K562 (cell line): ENCODE data around the gene C20orf141. TPM values are rescaled to one million over a fixed set of nuclear protein-coding genes. Genes with fewer than 3 reads are reported as not detected.

ENCODE experiments used
- ATAC-seq: fragments of 200-7000 bp; cut with Tn5 transposase; 3 replicates; pipeline ENCODE4 v1.9.1; 2020; ENCODE audit warnings: moderate library complexity
- BruUV-seq: library from RNA; stranded (reverse); fragments of 400-500 nt; replicated peaks from 2 replicates; lab custom pipeline; 2021; lab: Mats Ljungman, UMichigan
- CTCF ChIA-PET: fragments of 300-600 bp; formaldehyde crosslinking; extraction: SDS; loops from one replicate; lab custom pipeline; 2021; ENCODE audit warnings: low intra/inter-chr PET ratio; lab: Yijun Ruan, JAX
- POLR2A ChIA-PET: fragments of 300-600, 350-650 bp; sonication (Branson Sonifier 250); formaldehyde crosslinking; extraction: SDS; loops from one replicate; lab custom pipeline; 2021; ENCODE audit warnings: antibody characterized with exemption, inconsistent platforms; lab: Yijun Ruan, JAX
- DNase-seq, 4 experiments: peaks; one replicate each; pipeline versions ENCODE4 v3.0.0 to v3.0.0-alpha.2; 2011 to 2018; ENCODE audit warnings: low spot score in 3 of 4, mixed read lengths in 3 of 4; ENCODE audit errors: extremely low read depth in 1 of 4
- FAIRE-seq: peaks from 2 replicates; lab custom pipeline; 2011; peaks lifted over from hg19 to GRCh38; lab: Jason Lieb, UNC
- H2AFZ ChIP-seq: 2 replicates; pipeline ENCODE4 v1.6.0; 2011; ENCODE audit warnings: low read depth, low read length, control low read depth, inconsistent platforms
- H3K27ac ChIP-seq: fragments of 200-600 bp; 3 replicates; pipeline ENCODE4 v1.8.0; 2011; ENCODE audit warnings: low read depth, mild to moderate bottlenecking, control low read depth, inconsistent platforms, low read length, moderate library complexity, mixed read lengths; ENCODE audit errors: extremely low read depth
- H3K27me3 ChIP-seq, 2 experiments: fragments of 300-600 bp in 1 of 2; 2 replicates in 1 of 2; 3 replicates in 1 of 2; pipeline versions ENCODE4 v1.6.0 to v1.8.0; 2011; ENCODE audit warnings: inconsistent platforms in 2 of 2, low read length in 2 of 2, mild to moderate bottlenecking in 1 of 2, mixed read lengths in 1 of 2, moderate library complexity in 1 of 2; ENCODE audit not compliant: control insufficient read depth in 2 of 2, insufficient read depth in 2 of 2
- H3K36me3 ChIP-seq: fragments of 300-600 bp; 3 replicates; pipeline ENCODE4 v1.8.0; 2011; ENCODE audit warnings: mild to moderate bottlenecking, low read length, inconsistent platforms; ENCODE audit not compliant: control insufficient read depth, insufficient read depth
- H3K4me1 ChIP-seq, 2 experiments: fragments of 200-600 bp in 1 of 2; replicated peaks in 1 of 2; 2 replicates in 1 of 2; 3 replicates in 1 of 2; pipeline versions ENCODE4 v1.5.1 to v1.8.0; 2011; ENCODE audit warnings: inconsistent platforms in 2 of 2, low read length in 2 of 2, mild to moderate bottlenecking in 1 of 2, mixed read lengths in 1 of 2, moderate library complexity in 1 of 2; ENCODE audit not compliant: control insufficient read depth in 2 of 2, insufficient read depth in 2 of 2
- H3K4me2 ChIP-seq: 2 replicates; pipeline ENCODE4 v1.6.1; 2011; ENCODE audit warnings: low read length, control low read depth, inconsistent platforms, mixed read lengths; ENCODE audit not compliant: insufficient read depth
- H3K4me3 ChIP-seq: fragments of 200-600 bp; sonication (generic), shearing (Covaris generic); 2 replicates; pipeline ENCODE4 v1.5.1; 2016; ENCODE audit warnings: control low read depth, inconsistent platforms
- H3K79me2 ChIP-seq: fragments of 200-600 bp; 3 replicates; pipeline ENCODE4 v1.8.0; 2011; ENCODE audit warnings: low read length, inconsistent platforms; ENCODE audit not compliant: control insufficient read depth, insufficient read depth
- H3K9ac ChIP-seq, 2 experiments: 2 replicates each; pipeline versions ENCODE4 v1.6.0 to v1.6.1; 2011; ENCODE audit warnings: low read depth in 2 of 2, low read length in 2 of 2, control low read depth in 1 of 2, inconsistent platforms in 1 of 2, mild to moderate bottlenecking in 1 of 2, mixed read lengths in 1 of 2; ENCODE audit not compliant: insufficient read depth in 1 of 2
- H3K9me1 ChIP-seq: one replicate; pipeline ENCODE4 v1.6.0; 2011; ENCODE audit warnings: inconsistent platforms, mild to moderate bottlenecking, low read length, moderate library complexity; ENCODE audit not compliant: control insufficient read depth, insufficient read depth
- H3K9me3 ChIP-seq: replicated peaks from 2 replicates; pipeline ENCODE4 v1.5.1; 2011; ENCODE audit warnings: low read depth, low read length, inconsistent platforms; ENCODE audit not compliant: control insufficient read depth, insufficient read depth
- H4K20me1 ChIP-seq: replicated peaks from 2 replicates; pipeline ENCODE4 v1.6.1; 2011; ENCODE audit warnings: low read length, inconsistent platforms, mixed read lengths; ENCODE audit not compliant: control insufficient read depth, insufficient read depth
- ARID1B ChIP-seq: fragments of 450-650 bp; IDR thresholded peaks from 2 replicates; pipeline ENCODE4 v1.6.1; 2016; ENCODE audit warnings: antibody characterized with exemption, mild to moderate bottlenecking, inconsistent platforms
- C11orf30 ChIP-seq: fragments of 450-650 bp; IDR thresholded peaks from 2 replicates; pipeline ENCODE4 v1.6.1; 2016; ENCODE audit warnings: low read depth, mild to moderate bottlenecking
- CBFA2T3 ChIP-seq: fragments of 450-650 bp; IDR thresholded peaks from 2 replicates; pipeline ENCODE4 v1.6.1; 2017
- DPF2 ChIP-seq: fragments of 450-650 bp; IDR thresholded peaks from 2 replicates; pipeline ENCODE4 v1.6.1; 2016
- GATA2 ChIP-seq: sonication (generic); formaldehyde crosslinking; IDR thresholded peaks from 2 replicates; pipeline ENCODE4 v1.4.0; 2020; ENCODE audit warnings: mild to moderate bottlenecking, missing genetic modification reagents
- MAFG ChIP-seq: fragments of 450-650 bp; conservative IDR thresholded peaks from 2 replicates; pipeline ENCODE4 v1.6.1; 2016; ENCODE audit warnings: missing genetic modification characterization, missing compliant biosample characterization
- PHF8 ChIP-seq: fragments of 200-600 bp; sonication (generic); IDR thresholded peaks from 2 replicates; pipeline ENCODE4 v1.6.1; 2012; ENCODE audit warnings: mixed run types, mild to moderate bottlenecking, inconsistent platforms, low read length, moderate library complexity, borderline replicate concordance
- TCF3 ChIP-seq: sonication (generic); formaldehyde crosslinking; IDR thresholded peaks from 2 replicates; pipeline ENCODE4 v1.4.0; 2020; ENCODE audit warnings: mild to moderate bottlenecking, missing genetic modification reagents
- TEAD1 ChIP-seq, 2 experiments: fragments of 450-650 bp in 1 of 2; sonication (generic) in 1 of 2; formaldehyde crosslinking; IDR thresholded peaks; 2 replicates each; pipeline versions ENCODE4 v1.4.0 to v1.8.0; 2020 to 2022; ENCODE audit warnings: mild to moderate bottlenecking in 2 of 2, missing genetic modification reagents in 1 of 2
- TRIM28 ChIP-seq: fragments of 450-650 bp; IDR thresholded peaks from 2 replicates; pipeline ENCODE4 v1.6.1; 2017
- ZNF124 ChIP-seq: sonication (generic); formaldehyde crosslinking; IDR thresholded peaks from 2 replicates; pipeline ENCODE4 v1.8.1; 2022; ENCODE audit warnings: missing genetic modification reagents
- ZNF316 ChIP-seq: fragments of 450-650 bp; IDR thresholded peaks from 2 replicates; pipeline ENCODE4 v1.6.1; 2016
- WGBS: fragments of 100-300 bp; shearing (Covaris generic); methylation state at CpG from one replicate; pipeline ENCODE4 v1.1.6; 2016; ENCODE audit warnings: low coverage, mixed read lengths; ENCODE audit not compliant: insufficient coverage; ENCODE audit errors: missing lambda C conversion rate; 5-methylcytosine and 5-hydroxymethylcytosine counted together
- in situ Hi-C: fragments of 300-500 bp; cut with MboI; formaldehyde crosslinking; loops from 4 replicates; pipeline ENCODE4 v1.15.0; 2018; ENCODE audit warnings: inconsistent platforms, mixed read lengths
- intact Hi-C: fragments of 100-400 bp; cut with micrococcal nuclease; formaldehyde crosslinking; loops from 2 replicates; pipeline ENCODE4 v1.14.2; 2022
- polyA plus RNA-seq, 8 experiments: library from polyadenylated mRNA; depleted of rRNA in 4 of 8; stranded (reverse) in 5 of 8; unstranded in 3 of 8; fragments of >200 nt; fragmentation: Nextera tagmentation in 2 of 8; fragmentation: Illumina TruSeq in 1 of 8; extraction: Ambion mirVana in 2 of 8; extraction: Trizol in 1 of 8; gene quantifications; 2 replicates each; pipeline versions ENCODE4 v1.2.1 to v1.2.3, GENCODE V29; 2011 to 2014; ENCODE audit warnings: inconsistent platforms in 1 of 8, missing spikeins in 1 of 8
- total RNA-seq, 7 experiments: library from RNA; depleted of rRNA in 6 of 7; stranded (reverse); fragments of >200 nt in 6 of 7; fragmentation: Illumina TruSeq in 2 of 7; extraction: Trizol in 2 of 7; gene quantifications; 2 replicates each; pipeline versions ENCODE4 v1.2.1 to v1.2.3, GENCODE V29; 2011 to 2021; ENCODE audit warnings: low replicate concordance in 1 of 7
- TF ChIP-seq, protein P1 (sequence below): fragments of 450-650 bp; IDR thresholded peaks from 2 replicates; pipeline ENCODE4 v1.6.1; 2018; ENCODE audit not compliant: partially characterized antibody
- TF ChIP-seq, protein P2 (sequence below), 2 experiments: IDR thresholded peaks; 2 replicates each; pipeline ENCODE4 v1.6.1; 2012; ENCODE audit warnings: improper control_type of control experiment in 2 of 2, low read depth in 2 of 2, low read length in 2 of 2, borderline replicate concordance in 1 of 2
- TF ChIP-seq, protein P3 (sequence below): fragments of 450-650 bp; IDR thresholded peaks from 2 replicates; pipeline ENCODE4 v1.6.1; 2017; ENCODE audit warnings: mild to moderate bottlenecking, moderate library complexity

The C20orf141 gene
- total and polyA plus RNA-seq, 9 of the 15 experiments (the other 6 are each of a cell fraction or from before 2014, with no cell fraction given), result not detected

DNA sequence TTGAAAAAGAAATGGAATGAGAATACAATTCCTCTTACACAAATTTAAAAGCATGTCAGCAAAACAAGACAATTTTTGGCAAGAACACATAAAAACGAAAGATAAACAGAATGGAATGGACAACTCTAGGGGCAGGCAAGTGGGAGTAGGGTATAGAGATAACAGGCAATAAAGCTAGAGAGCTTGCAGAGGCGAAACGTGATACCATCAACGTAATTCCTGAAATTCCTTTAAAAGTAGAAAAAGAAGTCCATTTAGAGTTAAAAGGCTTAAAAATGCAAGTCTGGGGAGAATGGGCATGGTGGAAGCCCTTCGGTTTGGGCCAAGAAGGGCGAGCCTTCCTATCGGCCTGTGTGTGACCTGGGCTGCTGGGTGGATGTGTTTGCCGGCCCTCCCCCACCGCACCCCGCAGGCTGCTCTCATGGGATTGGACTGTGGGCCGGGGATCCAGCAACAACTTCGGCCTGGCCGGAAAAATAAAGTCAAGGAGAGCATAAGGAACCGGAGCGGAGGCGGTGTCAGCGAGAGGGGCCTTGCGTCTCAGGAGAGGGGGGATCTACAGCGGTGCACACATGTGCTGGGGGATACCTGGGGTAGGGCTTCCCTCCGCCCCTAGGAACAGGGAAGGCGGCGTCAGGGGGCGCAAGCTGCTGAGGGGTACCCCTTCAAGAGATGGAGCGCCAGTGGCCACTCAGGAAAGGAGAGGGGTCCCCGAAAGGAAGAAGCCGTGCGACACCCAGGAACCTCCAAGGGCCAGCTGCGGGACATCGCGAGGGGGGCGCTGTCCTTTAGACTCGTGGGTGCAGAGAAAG is 5.5 kb downstream of the C20orf141 start:
- peak overlapping the region; percentile 21; the same call in 1 of the 2 replicates for H3K4me2 ChIP-seq
- no peaks in the 10 kb centered on the region for H3K79me2 ChIP-seq
- TF ChIP-seq MAFG (peak; percentile 68), ZNF124 (CRISPR knock-in tag) (no peak), DPF2 (0 out of 2 replicates have a peak, but pooled peaks have one; percentile 28), C11orf30 (peak; percentile 82), ARID1B (peak; percentile 37), TEAD1 (CRISPR knock-in tag; IDR thresholded peaks at IDR 0.05) (no peak), ZNF316 (peak; percentile 92), CBFA2T3 (peak; percentile 37; the same call in 1 of the 2 replicates), TCF3 (CRISPR knock-in tag) (0 out of 2 replicates have a peak, but pooled peaks have one; percentile 9), PHF8 (peak; percentile 10; the same call in 1 of the 2 replicates), TRIM28 (no peak), GATA2 (CRISPR knock-in tag) (no peak)
- TF ChIP-seq, protein P1, sequence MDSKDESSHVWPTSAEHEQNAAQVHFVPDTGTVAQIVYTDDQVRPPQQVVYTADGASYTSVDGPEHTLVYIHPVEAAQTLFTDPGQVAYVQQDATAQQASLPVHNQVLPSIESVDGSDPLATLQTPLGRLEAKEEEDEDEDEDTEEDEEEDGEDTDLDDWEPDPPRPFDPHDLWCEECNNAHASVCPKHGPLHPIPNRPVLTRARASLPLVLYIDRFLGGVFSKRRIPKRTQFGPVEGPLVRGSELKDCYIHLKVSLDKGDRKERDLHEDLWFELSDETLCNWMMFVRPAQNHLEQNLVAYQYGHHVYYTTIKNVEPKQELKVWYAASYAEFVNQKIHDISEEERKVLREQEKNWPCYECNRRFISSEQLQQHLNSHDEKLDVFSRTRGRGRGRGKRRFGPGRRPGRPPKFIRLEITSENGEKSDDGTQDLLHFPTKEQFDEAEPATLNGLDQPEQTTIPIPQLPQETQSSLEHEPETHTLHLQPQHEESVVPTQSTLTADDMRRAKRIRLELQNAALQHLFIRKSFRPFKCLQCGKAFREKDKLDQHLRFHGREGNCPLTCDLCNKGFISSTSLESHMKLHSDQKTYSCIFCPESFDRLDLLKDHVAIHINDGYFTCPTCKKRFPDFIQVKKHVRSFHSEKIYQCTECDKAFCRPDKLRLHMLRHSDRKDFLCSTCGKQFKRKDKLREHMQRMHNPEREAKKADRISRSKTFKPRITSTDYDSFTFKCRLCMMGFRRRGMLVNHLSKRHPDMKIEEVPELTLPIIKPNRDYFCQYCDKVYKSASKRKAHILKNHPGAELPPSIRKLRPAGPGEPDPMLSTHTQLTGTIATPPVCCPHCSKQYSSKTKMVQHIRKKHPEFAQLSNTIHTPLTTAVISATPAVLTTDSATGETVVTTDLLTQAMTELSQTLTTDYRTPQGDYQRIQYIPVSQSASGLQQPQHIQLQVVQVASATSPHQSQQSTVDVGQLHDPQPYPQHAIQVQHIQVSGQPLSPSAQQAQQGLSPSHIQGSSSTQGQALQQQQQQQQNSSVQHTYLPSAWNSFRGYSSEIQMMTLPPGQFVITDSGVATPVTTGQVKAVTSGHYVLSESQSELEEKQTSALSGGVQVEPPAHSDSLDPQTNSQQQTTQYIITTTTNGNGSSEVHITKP, result peak; percentile 75
- TF ChIP-seq, protein P2, sequence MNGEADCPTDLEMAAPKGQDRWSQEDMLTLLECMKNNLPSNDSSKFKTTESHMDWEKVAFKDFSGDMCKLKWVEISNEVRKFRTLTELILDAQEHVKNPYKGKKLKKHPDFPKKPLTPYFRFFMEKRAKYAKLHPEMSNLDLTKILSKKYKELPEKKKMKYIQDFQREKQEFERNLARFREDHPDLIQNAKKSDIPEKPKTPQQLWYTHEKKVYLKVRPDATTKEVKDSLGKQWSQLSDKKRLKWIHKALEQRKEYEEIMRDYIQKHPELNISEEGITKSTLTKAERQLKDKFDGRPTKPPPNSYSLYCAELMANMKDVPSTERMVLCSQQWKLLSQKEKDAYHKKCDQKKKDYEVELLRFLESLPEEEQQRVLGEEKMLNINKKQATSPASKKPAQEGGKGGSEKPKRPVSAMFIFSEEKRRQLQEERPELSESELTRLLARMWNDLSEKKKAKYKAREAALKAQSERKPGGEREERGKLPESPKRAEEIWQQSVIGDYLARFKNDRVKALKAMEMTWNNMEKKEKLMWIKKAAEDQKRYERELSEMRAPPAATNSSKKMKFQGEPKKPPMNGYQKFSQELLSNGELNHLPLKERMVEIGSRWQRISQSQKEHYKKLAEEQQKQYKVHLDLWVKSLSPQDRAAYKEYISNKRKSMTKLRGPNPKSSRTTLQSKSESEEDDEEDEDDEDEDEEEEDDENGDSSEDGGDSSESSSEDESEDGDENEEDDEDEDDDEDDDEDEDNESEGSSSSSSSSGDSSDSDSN (IDR thresholded peaks at IDR 0.05; ENCODE audit: borderline replicate concordance in 1 of 2, low read depth in 2 of 2, low read length in 2 of 2), result 0 out of 4 replicates have a peak, but pooled peaks of 1 of the 2 experiments have one; percentile 22
- TF ChIP-seq, protein P3, sequence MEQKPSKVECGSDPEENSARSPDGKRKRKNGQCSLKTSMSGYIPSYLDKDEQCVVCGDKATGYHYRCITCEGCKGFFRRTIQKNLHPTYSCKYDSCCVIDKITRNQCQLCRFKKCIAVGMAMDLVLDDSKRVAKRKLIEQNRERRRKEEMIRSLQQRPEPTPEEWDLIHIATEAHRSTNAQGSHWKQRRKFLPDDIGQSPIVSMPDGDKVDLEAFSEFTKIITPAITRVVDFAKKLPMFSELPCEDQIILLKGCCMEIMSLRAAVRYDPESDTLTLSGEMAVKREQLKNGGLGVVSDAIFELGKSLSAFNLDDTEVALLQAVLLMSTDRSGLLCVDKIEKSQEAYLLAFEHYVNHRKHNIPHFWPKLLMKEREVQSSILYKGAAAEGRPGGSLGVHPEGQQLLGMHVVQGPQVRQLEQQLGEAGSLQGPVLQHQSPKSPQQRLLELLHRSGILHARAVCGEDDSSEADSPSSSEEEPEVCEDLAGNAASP, result no peak

More for the DNA sequence above, 5.5 kb downstream of the C20orf141 start:
- DNase-seq (peak; percentile 50 to 64 (median 56)), FAIRE-seq (no peak), ATAC-seq (peak; percentile 72)
- Histone ChIP-seq H3K36me3 (no peaks in the 10 kb centered on the region), H2AFZ (peak overlapping the region; percentile 72), H3K9ac (peak overlapping the region in 1 of 2 experiments; percentile 48; a peak in 2 of 4 replicates), H3K9me1 (peaks cover 3% of the 10 kb centered on the region), H3K4me1 (peaks cover 14 to 29% of the 10 kb centered on the region in 2 experiments), H3K27ac (no peak overlapping the region), H4K20me1 (no peaks in the 10 kb centered on the region), H3K9me3 (no peaks in the 10 kb centered on the region), H3K4me3 (no peak overlapping the region), H3K27me3 (no peaks in the 10 kb centered on the region)
- POLR2A ChIA-PET, result interaction anchor here (1.5 kb wide), 1 partner anchor 32 kb away, joined by 4 read pairs; no protein-coding TSS in a partner anchor
- CTCF ChIA-PET, result no interaction called here
- WGBS, result 24% methylated on average over 19 of the region's 32 CpGs
- intact Hi-C loops, result no loop called here
- no TSS peak for BruUV-seq
- in situ Hi-C loops, result no loop called here
